ENCODE results near the gene APBB2.
"Not testable (repeated sequence)": the region's sequence is repeated elsewhere in the genome, so short reads cannot be mapped to it uniquely, and the experiment has no call there.

Gene APBB2

DNA sequence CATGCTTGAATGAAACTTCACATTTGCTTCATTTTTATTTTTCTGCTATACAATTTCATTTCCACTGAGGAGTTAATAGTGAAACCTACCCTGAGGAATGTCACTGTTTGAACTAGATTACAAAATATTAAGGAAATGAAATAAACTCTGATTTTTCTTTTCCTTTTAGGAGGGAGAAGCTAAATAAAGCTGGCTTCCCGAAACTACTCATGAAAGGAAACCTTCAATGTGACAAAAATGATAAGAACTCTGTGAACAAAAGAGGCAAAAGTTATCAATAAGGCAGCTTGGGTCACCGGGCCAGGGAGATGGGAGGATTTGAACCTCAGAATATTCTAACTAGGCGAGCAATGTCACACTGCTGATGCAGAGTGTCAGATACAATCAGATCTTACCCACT is 185.2 kb downstream of the APBB2 start:
- in situ Hi-C loops (cut with HindIII; ENCODE audit: low sequenced_read_pairs), result no loop called here

DNA sequence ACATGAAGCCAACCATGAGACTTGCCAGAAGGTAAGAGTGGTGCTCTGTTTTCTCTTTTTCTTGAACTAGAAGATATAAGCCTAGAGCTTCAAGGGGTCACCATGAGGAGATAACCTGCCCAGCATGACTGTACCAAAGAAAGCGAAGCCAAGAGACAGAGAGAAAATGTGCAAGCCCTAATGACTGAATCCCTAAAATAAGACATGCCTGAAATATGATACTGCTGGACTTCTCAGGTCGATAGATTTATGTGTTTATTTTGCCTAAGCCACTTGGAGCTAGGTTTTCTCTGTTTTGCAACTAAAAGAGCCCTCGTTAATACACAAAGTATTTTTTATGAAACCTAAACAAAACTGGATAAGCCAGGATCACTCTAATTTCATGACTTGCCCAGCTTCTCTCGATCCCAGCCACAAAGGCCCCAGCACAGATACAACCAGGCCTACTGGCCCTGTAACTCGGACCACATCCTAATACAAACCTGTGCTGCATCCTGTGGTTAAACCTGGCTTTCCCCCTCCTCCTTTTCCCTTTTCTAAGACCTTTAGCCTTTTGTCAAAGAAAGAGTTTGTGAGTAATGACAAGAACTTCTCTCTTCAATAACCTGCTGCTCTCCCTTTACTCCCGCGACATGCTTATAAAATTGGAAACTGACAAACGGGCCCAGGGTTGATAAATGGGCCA is 185.8 kb downstream of the APBB2 start:
- in situ Hi-C loops (cut with HindIII; ENCODE audit: low sequenced_read_pairs), result no loop called here

DNA sequence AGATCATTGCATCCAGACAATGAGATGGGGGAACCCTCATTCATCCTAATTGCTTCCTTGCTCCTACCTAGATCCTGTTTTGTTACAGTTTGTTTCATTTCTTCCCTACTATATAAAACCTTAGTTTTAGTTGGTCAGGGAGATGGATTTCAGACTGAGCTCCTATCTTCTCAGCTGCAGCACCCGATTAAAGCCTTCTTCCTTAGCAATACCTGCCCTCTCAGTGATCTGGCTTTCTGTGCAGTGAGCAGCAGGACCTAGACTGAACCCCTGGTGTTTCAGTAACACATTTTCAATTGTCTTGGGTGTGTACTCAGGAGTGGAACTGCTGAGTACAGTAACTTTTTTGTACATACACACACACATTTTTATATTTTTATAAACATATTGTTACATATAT is 187.4 kb downstream of the APBB2 start:
- in situ Hi-C loops (cut with HindIII; ENCODE audit: low sequenced_read_pairs), result no loop called here

DNA sequence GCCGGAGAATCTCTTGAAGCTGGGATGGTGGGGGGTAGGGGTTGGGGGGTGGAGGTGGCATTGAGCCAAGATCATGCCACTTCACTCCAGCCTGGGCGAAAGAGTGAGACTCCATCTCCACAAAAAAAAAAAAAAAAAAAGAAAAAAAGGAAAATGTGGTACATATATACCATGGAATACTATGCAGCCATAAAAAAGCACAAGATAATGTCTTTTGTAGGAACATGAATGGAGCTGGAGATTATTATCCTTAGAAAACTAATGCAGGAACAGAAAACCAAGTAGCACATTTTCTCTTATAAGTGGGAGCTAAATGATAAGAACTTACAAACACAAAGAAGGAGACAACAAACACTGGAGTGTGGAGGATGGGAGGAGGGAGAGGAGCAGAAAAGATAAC is 188.5 kb downstream of the APBB2 start:
- in situ Hi-C loops (cut with HindIII; ENCODE audit: low sequenced_read_pairs), result no loop called here

DNA sequence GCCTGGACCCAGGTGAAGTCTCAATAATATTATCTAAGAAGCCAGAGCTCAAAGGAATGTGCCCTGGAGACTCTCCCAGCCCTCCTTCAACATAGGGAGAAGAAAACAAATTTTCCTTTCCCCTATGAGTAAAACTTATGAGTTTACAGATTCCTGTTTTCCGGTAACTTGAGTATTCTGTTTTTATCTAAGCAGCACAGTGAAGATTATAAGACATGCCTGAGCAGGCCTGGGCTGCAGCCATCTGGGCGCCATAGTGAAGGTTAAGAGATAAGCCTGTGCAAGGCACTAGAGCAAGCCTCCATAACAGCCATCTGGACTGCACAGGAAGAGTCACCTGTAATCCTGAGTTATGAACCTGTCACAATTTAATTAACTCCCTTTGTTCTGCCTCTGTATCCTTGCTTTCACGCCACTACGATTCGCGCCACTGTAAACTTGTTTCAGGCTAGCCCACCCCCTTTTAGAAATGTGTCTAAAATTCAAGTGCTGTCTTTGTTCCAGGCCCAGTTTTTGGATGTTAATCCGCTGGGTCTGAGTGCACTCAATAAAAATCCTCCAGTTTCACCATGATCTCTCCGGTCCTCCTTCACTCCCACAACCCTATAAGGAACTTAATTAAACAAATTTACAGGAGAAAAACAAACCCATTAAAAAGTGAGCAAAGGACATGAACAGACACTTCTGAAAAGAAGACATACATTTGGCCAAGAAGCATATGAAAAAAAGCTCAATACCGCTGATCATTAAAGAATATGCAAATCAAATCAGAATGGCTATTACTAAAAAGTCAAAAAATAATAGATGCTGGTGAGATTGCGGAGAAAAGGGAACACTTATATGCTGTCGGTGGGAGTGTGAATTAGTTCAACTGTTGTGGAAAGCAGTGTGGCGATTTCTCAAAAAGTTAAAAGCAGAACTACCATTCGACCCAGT is 189.5 kb downstream of the APBB2 start:
- in situ Hi-C loops (cut with HindIII; ENCODE audit: low sequenced_read_pairs), result no loop called here

DNA sequence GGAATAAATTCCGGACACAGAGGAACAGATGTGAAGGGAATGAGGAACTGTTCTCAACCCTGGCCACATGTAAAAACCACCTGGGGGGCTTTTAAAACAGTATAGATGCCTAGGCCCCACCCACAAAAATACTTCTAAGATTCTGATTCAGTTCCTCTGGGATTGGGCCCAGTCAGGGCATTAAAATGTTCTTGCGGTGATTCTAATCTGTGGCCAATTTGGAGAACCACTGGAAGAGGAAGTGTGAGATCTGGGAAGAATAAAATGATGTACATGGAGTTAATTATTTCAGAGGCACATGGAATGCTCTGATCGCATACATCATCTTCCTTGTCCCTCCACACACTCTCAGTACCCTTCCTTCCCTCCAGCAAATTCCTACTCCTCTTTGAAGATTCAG is 192.2 kb downstream of the APBB2 start:
- in situ Hi-C loops (cut with HindIII; ENCODE audit: low sequenced_read_pairs), result no loop called here

DNA sequence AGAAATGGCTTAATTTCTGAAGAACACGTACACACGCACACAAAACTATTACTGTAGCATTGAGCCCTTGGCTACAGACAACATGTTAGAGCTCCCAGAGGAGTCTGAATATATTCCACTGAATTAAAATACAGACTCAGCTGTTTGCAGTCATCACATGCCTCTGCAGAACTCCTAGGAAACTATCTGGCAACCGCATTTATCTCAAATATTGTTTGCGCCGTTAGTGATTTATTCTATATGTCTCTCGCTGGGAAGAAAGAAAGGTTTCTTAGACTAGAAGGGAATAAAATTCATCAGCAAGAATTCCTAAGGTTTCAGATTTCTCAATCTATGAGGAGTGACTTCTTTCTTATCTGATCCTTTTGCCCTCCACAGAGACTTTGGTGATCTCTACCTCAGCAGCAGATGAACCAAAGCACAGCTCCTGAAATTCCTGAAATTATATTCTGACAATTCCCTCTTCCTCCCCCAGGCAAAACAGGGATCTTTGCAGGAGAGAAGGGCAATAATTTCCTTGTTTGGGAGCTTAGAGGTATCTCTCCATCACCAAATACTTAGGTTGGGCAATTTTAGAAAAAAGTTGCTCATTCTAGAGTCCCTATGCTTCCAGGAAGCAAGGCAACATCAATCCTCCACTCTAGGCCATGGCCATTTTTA is 199.2 kb downstream of the APBB2 start:
- in situ Hi-C loops (cut with HindIII; ENCODE audit: low sequenced_read_pairs), result no loop called here

DNA sequence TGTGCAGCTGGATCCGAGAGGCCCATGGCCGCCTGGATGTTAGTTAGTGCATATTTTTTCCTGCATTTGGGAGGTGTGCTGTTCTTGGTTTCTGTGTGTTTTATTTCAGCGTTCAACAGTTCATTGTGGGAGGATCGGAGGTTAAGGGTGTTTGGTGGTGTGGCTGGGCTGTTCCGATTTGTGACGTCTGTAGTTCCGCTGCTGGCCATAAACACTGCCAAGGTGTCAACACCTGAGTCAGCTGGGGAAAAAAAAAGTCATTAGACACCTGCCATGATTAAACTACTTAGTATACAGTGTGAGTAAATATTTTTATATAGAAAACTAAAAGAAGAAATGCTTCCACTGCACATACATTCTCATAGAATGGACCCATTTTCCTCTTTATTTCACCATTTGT is 200.2 kb downstream of the APBB2 start:
- in situ Hi-C loops (cut with HindIII; ENCODE audit: low sequenced_read_pairs), result no loop called here

DNA sequence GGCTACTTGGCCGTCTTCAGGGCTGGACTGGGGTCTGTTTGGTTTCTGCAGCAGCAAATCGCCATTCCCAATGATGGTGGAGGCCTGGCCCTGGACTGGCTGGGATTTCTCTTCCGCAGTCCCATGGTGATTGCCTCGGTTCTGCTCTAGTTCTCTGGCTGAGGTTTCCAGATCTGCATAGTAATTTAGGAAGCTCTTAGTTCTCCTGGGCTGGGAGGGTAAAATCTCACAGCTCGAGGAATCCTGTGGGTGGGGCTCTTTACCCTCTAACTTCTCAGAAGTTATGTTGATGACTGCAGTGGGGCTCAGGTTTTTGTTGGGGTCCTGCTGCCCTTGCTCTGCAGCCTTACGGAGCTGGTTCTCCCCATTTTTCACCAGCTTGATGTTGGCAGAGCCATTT is 200.6 kb downstream of the APBB2 start:
- in situ Hi-C loops (cut with HindIII; ENCODE audit: low sequenced_read_pairs), result no loop called here

DNA sequence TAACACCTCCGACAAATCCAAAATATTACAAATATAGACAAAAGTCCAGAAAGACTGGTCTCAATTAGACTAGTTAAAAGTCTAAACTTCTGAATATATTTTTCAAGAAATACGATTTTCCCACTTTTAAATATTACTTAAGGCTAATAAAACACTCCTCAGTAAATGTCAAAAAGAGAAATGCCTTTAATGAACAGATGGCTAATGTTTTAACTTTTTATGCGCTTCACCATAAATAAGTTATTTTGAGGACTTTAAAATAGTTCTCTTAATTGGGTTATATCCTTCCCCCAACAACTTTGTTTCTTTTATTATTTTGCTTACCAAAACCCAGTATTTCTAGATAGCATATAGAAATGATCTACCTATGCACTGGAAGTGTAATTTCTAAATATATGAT is 201.4 kb downstream of the APBB2 start:
- in situ Hi-C loops (cut with HindIII; ENCODE audit: low sequenced_read_pairs), result no loop called here

DNA sequence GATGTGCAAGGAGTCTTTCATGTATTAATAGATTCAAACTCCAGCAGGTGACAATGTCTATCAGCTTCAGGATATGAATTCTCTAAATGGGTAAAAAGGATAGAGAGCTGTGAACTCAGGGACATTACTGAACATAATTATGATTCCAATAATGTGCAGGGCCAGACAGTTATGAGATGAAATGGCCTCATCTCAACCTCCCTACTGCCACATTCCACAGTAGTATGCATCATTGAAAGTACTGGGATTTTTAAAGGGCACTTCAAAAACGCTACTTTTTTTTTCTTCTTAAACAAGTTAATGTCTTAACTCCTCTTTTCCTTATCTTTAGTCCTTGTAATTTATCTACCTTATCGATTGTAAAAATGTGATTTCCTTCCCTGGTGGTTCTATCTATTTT is 202.0 kb downstream of the APBB2 start:
- in situ Hi-C loops (cut with HindIII; ENCODE audit: low sequenced_read_pairs), result no loop called here

DNA sequence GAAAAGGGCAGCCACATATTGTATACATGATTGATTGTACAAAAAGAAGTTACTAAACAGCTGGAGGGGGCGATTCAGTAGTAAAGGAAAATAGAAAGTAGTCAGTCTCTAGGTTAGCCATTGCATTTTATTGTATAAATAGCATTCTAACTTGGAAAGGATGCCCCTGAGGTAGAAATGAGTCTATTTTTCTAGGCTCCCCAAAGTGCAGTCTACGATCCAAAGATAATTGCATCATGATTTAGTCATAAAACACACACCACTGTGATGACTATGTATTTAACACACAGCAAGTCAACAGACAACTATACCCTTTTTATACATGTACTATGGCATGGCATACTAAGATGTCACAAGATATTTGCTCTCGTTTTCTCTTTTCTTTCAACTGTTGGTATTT is 204.9 kb downstream of the APBB2 start:
- in situ Hi-C loops (cut with HindIII; ENCODE audit: low sequenced_read_pairs), result no loop called here

DNA sequence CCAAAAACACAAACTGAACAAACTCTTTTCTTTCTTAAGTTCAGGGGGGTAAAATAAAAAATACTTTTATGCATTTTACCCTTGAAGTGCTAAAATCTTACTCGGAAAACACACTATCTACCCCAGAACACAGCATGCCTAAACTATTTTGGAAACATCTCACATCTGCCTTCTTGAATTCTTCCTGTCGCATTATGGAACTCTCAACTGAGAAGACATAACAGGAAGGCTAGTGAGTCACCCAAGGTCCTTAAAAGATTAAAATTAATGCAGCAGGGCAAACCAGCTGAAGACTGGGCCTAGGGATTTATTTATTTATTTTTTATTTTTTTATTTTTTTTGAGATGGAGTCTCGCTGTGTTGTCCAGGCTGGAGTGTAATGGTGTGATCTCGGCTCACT is 208.2 kb downstream of the APBB2 start:
- in situ Hi-C loops (cut with HindIII; ENCODE audit: low sequenced_read_pairs), result no loop called here

DNA sequence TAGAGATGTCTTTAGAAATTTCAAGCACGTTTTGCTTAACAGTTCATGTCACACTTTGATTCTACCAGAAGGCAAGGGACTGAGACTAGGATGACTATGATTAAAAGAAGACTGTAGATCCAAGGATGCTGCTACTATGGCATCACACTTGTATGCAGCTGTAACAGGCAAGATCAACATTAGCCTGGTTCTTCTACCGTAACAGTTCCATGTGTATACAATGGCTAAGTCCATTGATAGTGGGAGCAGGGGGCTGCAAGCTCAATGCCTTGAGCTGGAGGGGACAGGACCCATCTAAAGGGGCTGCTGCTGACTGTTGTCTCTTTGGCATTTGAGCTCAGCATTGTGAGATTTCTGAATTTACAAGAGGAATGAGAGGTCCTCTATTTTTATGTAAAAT is 212.0 kb downstream of the APBB2 start:
- in situ Hi-C loops (cut with HindIII; ENCODE audit: low sequenced_read_pairs), result no loop called here

DNA sequence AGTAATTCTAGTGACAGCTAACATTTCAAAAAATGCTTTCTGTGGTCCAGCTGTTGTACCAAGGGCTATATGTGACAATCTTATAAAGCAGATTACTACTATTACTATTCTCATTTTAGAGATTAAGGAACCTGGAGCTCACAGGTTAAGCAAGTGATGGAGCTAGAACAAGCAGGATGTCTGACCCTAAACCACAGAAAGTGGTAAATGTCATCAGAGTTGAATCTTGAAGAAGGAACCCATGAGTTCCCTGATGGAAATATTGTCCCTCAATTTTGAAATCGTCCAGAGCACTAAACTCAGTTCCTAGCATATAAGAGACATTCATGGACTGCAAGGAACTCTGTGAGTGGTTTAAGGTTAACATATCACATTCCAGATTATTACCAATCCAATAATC is 214.0 kb downstream of the APBB2 start:
- in situ Hi-C loops (cut with HindIII; ENCODE audit: low sequenced_read_pairs), result no loop called here

DNA sequence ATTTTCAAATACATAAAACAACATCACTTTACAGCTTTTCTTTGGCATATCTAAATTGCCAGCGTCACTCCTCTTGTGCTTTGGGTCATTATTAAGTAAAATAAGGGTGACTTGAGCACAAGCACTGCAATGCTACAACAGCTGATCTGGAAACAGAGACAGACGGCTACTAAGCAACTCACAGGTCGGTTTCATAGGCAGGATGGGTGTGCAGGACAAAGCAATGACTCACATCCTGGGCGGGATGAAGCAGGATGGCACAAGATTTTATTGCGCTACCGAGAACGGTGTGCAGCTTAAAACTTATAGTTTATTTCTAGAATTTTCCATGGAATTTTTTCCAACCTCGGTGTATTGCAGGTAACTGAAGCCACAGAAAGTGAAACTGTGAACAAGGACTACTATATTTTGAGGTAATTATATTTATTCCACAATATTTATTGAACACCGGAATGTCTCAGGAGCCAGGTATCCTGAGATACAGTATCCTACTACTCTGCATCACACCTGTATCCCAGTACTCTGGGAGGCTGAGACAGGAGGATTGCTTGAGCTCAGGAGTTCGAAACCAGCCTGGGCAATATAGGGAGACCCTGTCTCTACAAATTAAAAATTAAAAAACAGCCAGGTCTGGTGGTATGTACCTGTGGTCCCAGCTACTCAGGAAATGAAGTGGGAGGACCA is 215.5 kb downstream of the APBB2 start:
- in situ Hi-C loops (cut with HindIII; ENCODE audit: low sequenced_read_pairs), result no loop called here

DNA sequence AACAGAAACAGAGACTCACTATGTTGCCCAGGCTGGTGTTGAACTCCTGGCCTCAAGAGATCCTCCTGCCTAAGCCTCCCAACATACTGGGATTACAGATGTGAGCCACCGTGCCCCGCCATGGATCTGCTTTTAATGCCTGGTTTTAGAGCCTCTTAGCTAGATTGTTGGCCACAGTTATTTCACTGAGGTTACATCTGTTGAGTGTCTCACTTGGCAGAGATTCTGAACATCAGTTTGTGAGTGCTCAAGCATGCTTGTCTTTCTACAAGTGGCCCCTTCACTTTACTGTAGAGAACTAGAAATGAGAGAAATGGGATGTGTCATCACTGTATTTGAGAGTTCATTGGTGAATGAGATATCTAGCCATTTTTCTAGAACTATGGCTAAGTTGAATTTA is 218.5 kb downstream of the APBB2 start:
- in situ Hi-C loops (cut with HindIII; ENCODE audit: low sequenced_read_pairs), result no loop called here

DNA sequence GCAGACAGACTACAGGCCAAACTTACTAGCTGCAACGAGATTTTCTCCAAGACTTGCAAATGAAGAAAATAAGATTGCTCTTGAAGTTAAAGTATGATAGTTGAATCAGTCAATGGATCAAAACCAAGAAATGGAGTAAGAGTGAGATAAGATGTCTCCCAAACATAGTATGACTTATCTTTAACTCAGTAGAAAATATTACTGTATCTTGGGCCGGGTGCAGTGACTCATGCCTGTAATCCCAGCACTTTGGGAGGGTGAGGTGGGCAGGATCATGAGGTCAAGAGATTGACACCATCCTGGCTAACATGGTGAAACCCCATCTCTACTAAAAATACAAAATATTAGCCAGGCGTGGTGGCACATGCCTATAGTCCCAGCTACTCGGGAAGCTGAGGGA is 220.0 kb downstream of the APBB2 start:
- in situ Hi-C loops (cut with HindIII; ENCODE audit: low sequenced_read_pairs), result not testable (repeated sequence)

DNA sequence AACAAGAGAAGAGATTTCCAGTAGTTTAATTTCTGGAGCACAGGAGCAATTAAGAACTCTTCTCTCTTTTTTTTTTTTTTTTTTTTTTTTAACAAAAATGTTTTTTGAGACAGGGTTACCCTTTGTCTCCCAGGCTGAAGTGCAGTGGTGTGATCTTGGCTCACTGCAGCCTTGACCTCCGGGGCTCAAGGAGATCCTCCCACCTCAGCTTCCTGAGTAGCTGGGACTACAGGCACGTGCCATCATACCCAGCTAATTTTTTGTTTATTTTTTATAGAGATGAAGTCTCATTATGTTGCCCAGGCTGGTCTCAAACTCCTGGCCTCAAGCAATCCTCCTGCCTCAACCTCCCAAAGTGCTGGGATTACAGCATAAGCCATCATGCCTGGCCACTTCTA is 221.0 kb downstream of the APBB2 start:
- in situ Hi-C loops (cut with HindIII; ENCODE audit: low sequenced_read_pairs), result not testable (repeated sequence)

DNA sequence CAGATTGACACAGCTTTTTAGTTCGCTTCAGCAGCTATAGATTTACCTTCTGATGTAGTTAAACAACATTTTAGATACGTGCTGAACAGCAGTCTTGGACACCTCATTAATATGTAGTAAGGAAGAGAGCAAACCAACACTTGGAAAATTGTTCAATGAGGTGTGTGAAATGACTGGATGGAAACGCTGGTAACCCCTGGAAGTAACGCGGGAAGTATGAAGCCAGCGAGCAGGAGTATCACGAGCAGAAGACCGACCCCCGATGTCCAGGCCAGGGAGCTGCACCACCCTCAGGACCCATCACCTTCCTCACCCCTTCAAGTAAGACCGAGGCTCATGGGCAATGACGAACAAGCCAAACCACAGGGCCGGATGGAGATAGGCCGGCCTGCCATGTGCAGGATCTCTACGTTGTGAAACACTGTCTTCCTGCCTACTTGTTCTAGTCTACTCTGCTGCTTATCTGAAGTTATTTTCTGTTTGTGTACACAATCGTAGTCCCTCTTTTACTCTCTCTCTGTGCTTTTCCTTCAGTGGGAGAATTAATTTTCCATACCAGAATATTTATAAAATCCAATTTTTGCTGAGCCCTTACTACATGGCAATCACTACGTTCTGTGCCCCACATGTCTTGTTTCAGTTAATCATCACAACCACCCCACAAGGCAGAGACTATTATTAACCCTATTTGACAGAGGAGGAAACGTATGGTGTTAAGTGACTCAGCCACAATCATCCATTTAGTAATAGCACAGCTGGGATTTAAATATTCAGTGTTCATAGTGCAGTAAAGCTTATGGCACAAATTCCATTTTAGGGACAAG is 221.7 kb downstream of the APBB2 start:
- in situ Hi-C loops (cut with HindIII; ENCODE audit: low sequenced_read_pairs), result no loop called here
